ENCODE measurements around the gene CORO6.

DNA sequence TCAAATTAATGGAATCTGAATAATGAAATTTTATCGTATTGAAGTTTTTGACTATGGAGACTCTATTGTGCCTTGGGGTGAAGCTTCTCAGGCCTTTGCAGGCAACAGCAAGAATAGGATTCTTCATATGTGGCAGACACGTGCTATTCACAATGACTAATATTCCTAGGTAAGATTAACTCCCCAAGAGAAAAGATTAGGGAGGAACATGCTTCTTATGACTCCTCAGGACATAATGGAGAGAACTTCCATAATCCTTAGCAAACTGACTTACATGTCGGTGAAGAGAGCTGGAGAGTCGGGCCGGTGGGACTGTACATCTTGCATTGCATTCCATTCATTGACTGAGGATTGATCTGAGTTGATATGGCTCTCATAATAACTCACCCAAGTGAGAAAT lies 48.9 kb upstream of the CORO6 start:
- TF ChIP-seq FOXM1 (IDR thresholded peaks at IDR 0.05; ENCODE audit: borderline replicate concordance, low read depth): no peak
- no peak for TF ChIP-seq RAD21 (IDR thresholded peaks at IDR 0.05; ENCODE audit: low read depth)
- TF ChIP-seq, protein P1, sequence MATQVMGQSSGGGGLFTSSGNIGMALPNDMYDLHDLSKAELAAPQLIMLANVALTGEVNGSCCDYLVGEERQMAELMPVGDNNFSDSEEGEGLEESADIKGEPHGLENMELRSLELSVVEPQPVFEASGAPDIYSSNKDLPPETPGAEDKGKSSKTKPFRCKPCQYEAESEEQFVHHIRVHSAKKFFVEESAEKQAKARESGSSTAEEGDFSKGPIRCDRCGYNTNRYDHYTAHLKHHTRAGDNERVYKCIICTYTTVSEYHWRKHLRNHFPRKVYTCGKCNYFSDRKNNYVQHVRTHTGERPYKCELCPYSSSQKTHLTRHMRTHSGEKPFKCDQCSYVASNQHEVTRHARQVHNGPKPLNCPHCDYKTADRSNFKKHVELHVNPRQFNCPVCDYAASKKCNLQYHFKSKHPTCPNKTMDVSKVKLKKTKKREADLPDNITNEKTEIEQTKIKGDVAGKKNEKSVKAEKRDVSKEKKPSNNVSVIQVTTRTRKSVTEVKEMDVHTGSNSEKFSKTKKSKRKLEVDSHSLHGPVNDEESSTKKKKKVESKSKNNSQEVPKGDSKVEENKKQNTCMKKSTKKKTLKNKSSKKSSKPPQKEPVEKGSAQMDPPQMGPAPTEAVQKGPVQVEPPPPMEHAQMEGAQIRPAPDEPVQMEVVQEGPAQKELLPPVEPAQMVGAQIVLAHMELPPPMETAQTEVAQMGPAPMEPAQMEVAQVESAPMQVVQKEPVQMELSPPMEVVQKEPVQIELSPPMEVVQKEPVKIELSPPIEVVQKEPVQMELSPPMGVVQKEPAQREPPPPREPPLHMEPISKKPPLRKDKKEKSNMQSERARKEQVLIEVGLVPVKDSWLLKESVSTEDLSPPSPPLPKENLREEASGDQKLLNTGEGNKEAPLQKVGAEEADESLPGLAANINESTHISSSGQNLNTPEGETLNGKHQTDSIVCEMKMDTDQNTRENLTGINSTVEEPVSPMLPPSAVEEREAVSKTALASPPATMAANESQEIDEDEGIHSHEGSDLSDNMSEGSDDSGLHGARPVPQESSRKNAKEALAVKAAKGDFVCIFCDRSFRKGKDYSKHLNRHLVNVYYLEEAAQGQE (IDR thresholded peaks at IDR 0.05; ENCODE audit: low read depth): no peak
- no peak for TF ChIP-seq CEBPB (IDR thresholded peaks at IDR 0.05)
- TF ChIP-seq, protein P2, sequence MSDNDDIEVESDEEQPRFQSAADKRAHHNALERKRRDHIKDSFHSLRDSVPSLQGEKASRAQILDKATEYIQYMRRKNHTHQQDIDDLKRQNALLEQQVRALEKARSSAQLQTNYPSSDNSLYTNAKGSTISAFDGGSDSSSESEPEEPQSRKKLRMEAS (IDR thresholded peaks at IDR 0.05): no peak
- TF ChIP-seq EP300 (IDR thresholded peaks at IDR 0.05; ENCODE audit: borderline replicate concordance): no peak
- TF ChIP-seq ZBTB7A (IDR thresholded peaks at IDR 0.05; ENCODE audit: low read depth): no peak
- no peak for TF ChIP-seq TAF1 (IDR thresholded peaks at IDR 0.05; ENCODE audit: low read depth)
- TF ChIP-seq, protein P3, sequence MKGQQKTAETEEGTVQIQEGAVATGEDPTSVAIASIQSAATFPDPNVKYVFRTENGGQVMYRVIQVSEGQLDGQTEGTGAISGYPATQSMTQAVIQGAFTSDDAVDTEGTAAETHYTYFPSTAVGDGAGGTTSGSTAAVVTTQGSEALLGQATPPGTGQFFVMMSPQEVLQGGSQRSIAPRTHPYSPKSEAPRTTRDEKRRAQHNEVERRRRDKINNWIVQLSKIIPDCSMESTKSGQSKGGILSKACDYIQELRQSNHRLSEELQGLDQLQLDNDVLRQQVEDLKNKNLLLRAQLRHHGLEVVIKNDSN (IDR thresholded peaks at IDR 0.05): no peak
- no peak for TF ChIP-seq TCF12 (IDR thresholded peaks at IDR 0.05; ENCODE audit: low read depth)
- TF ChIP-seq NFIC (IDR thresholded peaks at IDR 0.05): no peak
- TF ChIP-seq TEAD4 (IDR thresholded peaks at IDR 0.05): no peak
- no peak for TF ChIP-seq YY1 (IDR thresholded peaks at IDR 0.05; ENCODE audit: low read depth)

All from Ishikawa (cell line).